ENCODE data around the gene MAJIN.

GRCh38 chr11:64987998-64988854 is 16.3 kb upstream of the MAJIN start:
- TF ChIP-seq, protein P1, sequence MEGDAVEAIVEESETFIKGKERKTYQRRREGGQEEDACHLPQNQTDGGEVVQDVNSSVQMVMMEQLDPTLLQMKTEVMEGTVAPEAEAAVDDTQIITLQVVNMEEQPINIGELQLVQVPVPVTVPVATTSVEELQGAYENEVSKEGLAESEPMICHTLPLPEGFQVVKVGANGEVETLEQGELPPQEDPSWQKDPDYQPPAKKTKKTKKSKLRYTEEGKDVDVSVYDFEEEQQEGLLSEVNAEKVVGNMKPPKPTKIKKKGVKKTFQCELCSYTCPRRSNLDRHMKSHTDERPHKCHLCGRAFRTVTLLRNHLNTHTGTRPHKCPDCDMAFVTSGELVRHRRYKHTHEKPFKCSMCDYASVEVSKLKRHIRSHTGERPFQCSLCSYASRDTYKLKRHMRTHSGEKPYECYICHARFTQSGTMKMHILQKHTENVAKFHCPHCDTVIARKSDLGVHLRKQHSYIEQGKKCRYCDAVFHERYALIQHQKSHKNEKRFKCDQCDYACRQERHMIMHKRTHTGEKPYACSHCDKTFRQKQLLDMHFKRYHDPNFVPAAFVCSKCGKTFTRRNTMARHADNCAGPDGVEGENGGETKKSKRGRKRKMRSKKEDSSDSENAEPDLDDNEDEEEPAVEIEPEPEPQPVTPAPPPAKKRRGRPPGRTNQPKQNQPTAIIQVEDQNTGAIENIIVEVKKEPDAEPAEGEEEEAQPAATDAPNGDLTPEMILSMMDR (IDR thresholded peaks at IDR 0.05), result no peak
- TF ChIP-seq POLR2A (IDR thresholded peaks at IDR 0.05), result no peak

All from esophagus squamous epithelium (tissue), 4 donors.